SH-SY5Y (cell line): ENCODE measurements around the gene ZNF460.

Experiments
- GATA2 ChIP-seq: IDR thresholded peaks from 2 replicates; pipeline ENCODE4 v1.6.1; 2011; ENCODE audit warnings: mild to moderate bottlenecking, low read depth, low read length
- GATA3 ChIP-seq: IDR thresholded peaks from 2 replicates; pipeline ENCODE4 v1.6.1; 2011; ENCODE audit warnings: low read depth, mild to moderate bottlenecking, low read length, moderate library complexity

ZNF460 gene

GRCh38 chr19:57280165-57280961 lies at the start of gene ZNF460:
ZNF460 (plus strand) TSS chr19:57280485; CDS start chr19:57280807, 322 bp downstream.
- TF ChIP-seq GATA2 (no peak), GATA3 (no peak)

- TF ChIP-seq GATA3 (no peak), GATA2 (no peak)
These were observed 48.6 kb upstream of the ZNF460 start for GRCh38 chr19:57231686-57232085.

- TF ChIP-seq GATA2 = no peak
- no peak for TF ChIP-seq GATA3
These were observed 47.1 kb upstream of the ZNF460 start for GRCh38 chr19:57233207-57233606.

GRCh38 chr19:57239982-57240310 lies 40.3 kb upstream of the ZNF460 start:
- TF ChIP-seq GATA2 = no peak
- TF ChIP-seq GATA3 = no peak

GRCh38 chr19:57240311-57241090 lies 39.8 kb upstream of the ZNF460 start, which contains the start of gene ZNF805:
ZNF805 (plus strand) TSS chr19:57240632; CDS start chr19:57240892, 260 bp downstream.
- TF ChIP-seq GATA3 = no peak
- TF ChIP-seq GATA2 = no peak

- TF ChIP-seq GATA2 (no peak), GATA3 (no peak)
These were observed 39.1 kb upstream of the ZNF460 start for GRCh38 chr19:57241176-57241575.

- no peak for TF ChIP-seq GATA2
- TF ChIP-seq GATA3 = no peak
These were observed 37.5 kb upstream of the ZNF460 start for GRCh38 chr19:57242821-57243220.

GRCh38 chr19:57244513-57244912 lies 35.8 kb upstream of the ZNF460 start:
- TF ChIP-seq GATA3 = no peak
- no peak for TF ChIP-seq GATA2

GRCh38 chr19:57245066-57245465 lies 35.2 kb upstream of the ZNF460 start:
- TF ChIP-seq GATA2 (no peak), GATA3 (no peak)

GRCh38 chr19:57245959-57246358 lies 34.3 kb upstream of the ZNF460 start:
- TF ChIP-seq GATA3 = no peak
- TF ChIP-seq GATA2 = no peak

GRCh38 chr19:57248646-57249045 lies 31.6 kb upstream of the ZNF460 start:
- no peak for TF ChIP-seq GATA3
- TF ChIP-seq GATA2 = no peak

GRCh38 chr19:57249329-57249728 lies 31.0 kb upstream of the ZNF460 start:
- TF ChIP-seq GATA3 (no peak), GATA2 (no peak)

GRCh38 chr19:57262044-57262443 lies 18.2 kb upstream of the ZNF460 start:
- no peak for TF ChIP-seq GATA3
- TF ChIP-seq GATA2 = no peak

- TF ChIP-seq GATA2 (no peak), GATA3 (no peak)
These were observed 17.0 kb upstream of the ZNF460 start for GRCh38 chr19:57263244-57263741.
